ENCODE measurements around the gene KCNH3. TPM values are rescaled to one million over a fixed set of nuclear protein-coding genes. Genes with fewer than 3 reads are reported as not detected.
"Not testable (repeated sequence)": the region's sequence is repeated elsewhere in the genome, so short reads cannot be mapped to it uniquely, and the experiment has no call there.

Gene KCNH3
- total RNA-seq, 1 donor from 2014 or later: 0.97 TPM

DNA sequence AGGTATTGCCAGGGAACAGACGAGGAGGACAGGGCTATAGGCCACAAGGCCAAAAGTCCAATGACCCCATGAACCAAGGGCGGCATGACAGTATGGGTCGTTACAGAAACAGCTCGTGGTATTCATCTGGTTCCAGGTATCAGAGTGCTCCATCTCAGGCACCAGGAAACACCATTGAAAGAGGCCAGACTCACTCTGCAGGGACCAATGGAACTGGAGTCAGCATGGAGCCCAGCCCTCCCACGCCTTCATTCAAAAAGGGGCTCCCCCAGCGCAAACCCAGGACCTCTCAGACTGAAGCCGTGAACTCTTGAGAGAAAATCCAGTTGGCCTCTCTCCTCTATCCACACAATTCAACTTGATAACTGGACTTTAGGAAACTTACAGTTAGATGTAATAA lies 12.9 kb upstream of the KCNH3 start:
- DNase-seq (ENCODE audit: low spot score): no peak
- intact Hi-C loops (cut with DNase I): no loop called here

DNA sequence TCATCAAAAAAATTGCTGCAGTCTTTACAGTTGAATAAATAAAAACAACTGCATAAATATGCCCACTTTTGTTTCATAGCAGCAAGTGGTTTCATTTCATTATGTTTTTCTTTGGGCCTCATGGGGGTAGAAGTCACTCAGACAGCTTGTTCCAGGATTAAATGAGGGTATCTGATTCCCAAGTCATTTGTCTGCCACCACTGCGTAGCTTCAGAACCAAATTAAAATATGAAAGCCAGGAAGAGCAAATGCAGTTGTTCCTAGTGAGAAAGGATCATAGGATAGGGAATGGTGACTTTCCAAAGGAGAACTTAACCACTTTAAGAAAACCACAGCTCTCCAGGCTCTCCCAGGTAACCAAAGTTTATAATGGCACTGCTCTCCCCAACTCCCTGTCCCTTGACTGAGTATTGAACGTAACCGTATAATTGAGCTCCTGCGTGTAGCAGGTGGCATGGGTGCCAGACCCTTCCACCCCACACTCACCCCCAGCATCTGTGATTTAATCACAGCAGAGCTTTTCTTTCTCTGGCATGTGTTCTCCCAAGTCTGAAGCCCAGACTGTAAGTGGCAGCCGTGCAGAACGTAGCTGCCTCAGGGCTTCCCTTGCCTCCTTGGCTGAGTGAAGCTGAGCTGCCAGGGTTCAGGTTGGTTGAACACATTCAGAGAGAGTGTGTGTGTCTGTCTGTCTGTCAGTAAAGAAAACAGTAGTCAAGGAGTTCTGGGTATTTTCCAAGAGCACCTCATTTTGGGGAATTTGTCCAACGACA lies 11.3 kb upstream of the KCNH3 start:
- no peak for DNase-seq (ENCODE audit: low spot score)

DNA sequence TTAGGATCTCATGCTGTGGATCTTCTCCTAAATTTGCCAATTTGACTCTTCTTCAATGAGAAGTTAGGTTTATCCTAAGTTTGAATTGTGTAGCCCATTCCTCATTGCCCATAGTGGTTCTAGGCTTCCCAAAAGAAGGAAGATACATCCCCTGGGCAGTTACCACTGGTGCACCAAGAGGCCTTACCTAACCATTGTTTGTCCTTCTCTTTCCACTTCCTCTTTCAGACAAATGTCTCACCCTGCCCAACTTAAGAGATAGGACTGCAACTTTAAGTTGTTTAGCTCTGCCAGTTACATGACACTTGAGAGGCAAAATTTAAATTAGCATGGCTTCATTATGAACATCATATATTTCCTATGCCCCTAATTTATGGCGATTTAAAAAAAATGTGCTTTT lies 9.4 kb upstream of the KCNH3 start:
- intact Hi-C loops (cut with DNase I): no loop called here
- DNase-seq (ENCODE audit: low spot score): no peak

More for the DNA sequence above, 11.3 kb upstream of the KCNH3 start:
- intact Hi-C loops (cut with DNase I): no loop called here

DNA sequence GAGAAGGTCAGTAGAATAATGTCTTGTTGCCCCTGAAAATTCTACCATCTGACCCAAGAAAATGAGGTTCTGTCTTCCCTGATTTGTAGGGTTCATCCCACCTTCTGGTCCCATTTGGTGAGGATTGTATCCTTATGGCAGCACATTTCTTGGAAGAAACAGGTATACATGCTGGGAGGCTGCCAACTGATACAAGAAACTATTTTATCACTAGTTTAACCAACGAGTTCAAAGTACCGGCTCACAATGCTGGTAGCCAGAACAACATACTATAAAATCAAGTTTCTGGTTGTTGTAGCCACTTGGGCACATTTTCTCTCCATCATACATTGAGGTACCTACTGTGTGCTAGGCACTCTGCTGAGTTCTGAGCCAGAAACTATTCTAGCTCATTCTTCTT lies 7.1 kb upstream of the KCNH3 start:
- DNase-seq (ENCODE audit: low spot score): no peak
- intact Hi-C loops (cut with DNase I): no loop called here

DNA sequence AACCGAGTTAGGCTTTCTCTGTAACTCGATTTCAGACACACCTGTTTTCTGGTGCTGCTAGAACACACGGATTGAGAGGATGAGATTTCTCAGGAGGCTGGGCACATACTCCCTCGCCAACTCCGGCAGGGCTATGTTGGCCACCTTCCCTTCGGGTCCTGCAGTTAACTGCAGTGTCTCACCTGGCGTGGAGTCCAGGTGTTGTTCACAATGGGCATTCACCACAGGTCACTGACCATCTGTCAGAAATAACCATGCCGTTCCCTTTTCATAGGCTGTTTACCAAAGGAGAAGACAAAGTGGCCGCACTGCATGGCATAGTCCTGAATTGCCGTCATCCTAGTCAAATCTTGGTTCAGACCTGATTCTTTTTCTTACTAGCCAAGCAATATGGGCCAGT lies 5.5 kb upstream of the KCNH3 start:
- no peak for DNase-seq (ENCODE audit: low spot score)
- intact Hi-C loops (cut with DNase I): no loop called here

DNA sequence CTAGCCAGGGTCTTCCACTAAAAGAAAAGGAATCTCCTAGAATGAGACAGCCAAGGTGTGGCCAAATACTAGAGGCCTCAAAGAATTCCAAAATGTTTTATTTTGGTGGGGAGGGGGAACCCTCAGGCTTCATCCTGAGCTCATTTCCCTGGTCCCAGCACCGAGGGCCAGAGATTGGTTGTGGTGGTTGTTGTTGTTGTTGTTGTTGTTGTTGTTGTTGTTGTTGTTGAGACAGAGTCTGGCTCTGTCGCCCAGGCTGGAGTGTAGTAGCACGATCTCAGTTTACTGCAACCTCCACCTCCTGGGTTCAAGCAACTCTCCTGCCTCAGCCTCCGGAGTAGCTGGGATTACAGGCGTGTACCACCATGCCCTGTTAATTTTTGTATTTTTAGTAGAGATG lies 4.7 kb upstream of the KCNH3 start:
- DNase-seq (ENCODE audit: low spot score); intact Hi-C loops (cut with DNase I): not testable (repeated sequence)

DNA sequence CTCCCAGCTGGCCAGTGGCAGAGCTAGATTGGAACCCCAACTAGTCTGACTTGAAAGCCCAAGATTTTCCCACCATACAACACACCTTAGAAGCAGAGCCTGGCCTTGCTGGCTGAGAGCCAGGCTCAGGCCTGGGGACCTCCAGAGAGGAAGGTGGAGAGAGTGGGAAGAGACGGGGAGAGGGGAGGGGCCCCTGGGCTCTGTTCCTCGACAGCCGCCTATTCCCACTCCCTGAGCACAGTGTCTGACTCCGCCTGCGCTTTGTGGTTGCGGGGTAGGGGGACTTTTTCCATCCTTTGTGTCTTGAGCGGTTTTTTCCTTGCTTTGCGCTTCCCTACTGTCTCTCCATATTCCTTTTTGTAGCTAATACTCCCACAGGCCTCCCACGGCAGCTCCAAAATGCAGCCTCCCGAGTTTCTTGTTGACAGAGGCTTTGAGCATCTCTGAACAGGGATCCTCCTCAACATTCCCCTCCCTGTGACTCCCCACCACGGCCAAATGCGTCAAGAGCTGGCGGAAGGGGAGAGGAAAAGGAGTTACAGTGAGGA lies 4.0 kb upstream of the KCNH3 start:
- intact Hi-C loops (cut with DNase I): no loop called here

DNA sequence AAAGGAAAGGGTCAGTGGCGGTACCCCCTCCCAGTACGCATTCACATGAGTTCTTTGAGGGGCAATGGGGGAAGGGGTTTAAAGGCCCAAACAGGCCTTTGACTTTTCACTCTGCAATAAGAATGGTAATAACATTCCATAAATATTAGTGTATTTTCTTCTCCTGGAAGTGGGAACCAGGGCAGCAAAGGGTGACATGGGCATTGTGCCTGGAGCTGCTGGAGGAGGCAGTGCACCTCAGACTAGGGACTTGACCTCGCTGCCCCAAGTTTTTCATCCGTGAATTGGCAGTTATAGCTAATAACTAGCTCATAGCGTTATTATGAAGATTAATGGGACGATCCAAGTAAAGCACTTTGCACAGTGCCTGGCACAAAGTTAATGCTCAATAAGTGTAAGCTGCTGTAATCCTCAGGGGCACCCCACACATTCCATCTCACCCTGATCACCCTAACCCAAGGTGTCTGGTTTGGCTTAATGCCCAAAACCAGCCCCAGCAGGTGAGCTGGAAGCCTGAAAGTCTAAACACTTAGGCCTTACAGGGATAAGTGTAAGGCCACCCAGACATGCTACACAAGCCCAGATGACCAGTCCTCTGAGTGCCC lies 2.8 kb upstream of the KCNH3 start:
- no peak for DNase-seq (ENCODE audit: low spot score)
- intact Hi-C loops (cut with DNase I): no loop called here

More for the DNA sequence above, 4.0 kb upstream of the KCNH3 start:
- no peak for DNase-seq (ENCODE audit: low spot score)

DNA sequence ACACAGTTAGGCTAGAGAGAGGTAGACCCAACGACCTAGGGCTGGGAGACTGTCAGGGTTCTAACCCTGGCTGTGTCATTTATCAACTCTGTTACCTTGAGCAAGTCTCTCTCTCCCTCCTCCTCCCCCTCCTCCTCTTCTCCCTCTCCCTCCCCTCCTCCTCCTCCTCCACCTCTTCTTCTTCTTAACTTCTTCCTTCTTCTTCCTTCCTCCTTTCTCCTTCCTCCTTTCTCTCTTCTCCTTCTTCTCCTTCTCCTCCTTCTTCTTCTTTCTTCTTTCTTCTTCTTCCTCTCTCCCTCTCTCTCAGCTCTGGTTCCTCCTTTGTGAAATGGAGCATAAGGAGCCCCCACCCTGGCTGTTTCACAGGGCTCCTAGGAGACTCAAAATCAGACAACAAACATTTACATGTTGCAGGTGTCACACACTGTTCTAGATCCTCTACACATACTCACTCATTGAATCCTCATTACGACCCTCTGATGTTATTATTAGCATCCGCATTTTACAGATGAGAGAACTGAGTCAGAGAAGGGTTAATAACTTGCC lies 2.2 kb upstream of the KCNH3 start:
- intact Hi-C loops (cut with DNase I): no loop called here
- no peak for DNase-seq (ENCODE audit: low spot score)

DNA sequence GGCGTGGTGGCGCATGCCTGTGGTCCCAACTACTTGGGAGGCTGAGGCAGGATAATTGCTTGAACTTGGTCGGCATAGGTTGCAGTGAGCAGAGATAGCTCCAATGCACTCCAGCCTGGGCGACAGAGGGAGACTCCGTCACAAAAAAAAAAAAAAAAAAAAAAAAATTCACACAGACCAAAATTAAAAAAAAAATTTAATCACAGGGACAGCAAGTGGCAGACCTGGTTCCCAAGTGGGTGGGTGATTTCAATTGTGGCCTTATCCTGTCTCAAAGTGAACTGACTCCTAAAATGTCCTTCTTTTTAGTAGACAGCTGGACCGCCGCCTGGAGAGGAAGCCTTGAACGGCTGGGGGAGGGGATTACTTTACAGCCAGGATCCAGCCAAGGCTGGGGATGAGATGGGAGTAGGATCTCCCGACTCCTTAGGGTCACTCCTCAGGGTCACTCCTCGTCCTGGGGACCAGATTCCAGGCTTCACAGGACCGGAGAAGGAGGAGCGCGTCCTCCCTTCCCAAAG lies 1.5 kb upstream of the KCNH3 start:
- intact Hi-C loops (cut with DNase I): no loop called here
- DNase-seq (ENCODE audit: low spot score): no peak

DNA sequence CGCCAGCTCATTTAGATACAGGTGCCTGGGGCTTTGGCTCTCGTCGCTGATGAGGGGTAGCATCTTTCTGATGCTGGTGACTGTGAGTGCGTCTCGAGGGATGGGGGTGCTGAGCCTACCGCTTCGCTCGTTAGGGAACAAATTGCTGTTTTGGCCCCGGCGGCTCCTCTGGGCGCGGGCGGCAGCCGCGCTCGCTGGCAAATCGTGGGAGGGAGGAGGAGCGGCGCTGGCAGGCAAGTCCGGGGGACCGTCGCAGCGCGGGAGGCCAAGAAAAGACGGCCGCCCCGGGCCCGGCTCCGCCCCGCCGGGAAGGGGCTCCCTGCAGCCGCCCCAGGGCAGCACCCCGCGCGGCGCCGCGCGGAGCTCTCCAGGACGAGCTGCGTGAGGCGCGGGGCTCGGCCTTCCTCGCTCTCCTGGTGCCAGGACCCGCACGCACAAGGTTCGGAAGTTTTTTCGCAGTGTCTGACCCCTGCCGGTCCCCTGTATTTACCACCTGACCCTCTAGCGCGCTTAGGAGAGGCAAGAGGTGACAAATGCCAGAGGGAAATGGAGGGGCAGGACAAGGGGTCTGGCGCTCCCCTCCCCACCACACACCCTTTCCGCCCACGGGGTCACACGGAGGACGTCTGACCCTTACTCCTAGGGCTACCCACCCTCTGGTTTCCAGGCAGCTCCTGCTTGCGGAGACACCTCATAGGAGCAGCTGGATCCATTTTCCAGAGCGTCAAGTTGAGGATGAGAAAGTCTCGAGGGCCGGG lies 899 bp upstream of the KCNH3 start:
- DNase-seq (ENCODE audit: low spot score): no peak
- intact Hi-C loops (cut with DNase I): no loop called here

DNA sequence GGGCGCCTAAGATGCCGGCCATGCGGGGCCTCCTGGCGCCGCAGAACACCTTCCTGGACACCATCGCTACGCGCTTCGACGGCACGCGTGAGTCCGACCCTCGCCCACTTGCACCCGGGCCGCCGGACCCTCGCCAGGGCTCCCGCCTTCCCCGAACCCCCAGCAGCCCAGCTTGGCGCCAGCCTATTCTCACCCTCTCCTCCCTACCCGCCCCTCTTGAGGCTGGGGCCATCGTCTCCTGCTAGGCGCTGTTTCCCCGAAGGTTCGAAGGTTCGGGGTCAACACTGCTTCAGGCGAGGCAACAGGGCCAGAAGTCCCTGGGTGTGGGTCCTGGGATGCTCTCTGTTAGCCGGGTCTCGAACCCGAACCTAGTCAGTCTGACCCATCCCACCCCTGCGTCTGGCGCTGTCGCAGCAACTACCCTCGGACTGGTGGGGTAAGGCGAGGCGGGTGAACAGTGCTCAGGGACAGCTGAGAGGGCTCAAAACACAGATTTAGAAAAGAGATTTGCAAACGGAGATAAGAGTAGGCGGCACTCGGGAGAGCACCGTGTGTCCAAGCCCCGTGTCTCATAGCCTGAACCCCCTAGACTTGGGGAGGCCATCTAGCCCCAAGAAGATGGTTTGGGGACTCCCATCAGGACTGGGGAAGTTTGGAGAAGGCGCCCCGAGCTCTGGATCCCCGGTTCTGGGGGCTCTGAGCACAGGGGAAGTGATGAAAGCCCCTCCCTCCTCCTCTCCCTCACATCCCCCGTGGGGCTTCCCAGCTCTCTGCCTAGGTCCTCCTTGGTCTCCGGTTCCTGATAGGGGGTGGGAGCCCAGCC lies 787 bp downstream of the KCNH3 start:
- intact Hi-C loops (cut with DNase I): no loop called here

DNA sequence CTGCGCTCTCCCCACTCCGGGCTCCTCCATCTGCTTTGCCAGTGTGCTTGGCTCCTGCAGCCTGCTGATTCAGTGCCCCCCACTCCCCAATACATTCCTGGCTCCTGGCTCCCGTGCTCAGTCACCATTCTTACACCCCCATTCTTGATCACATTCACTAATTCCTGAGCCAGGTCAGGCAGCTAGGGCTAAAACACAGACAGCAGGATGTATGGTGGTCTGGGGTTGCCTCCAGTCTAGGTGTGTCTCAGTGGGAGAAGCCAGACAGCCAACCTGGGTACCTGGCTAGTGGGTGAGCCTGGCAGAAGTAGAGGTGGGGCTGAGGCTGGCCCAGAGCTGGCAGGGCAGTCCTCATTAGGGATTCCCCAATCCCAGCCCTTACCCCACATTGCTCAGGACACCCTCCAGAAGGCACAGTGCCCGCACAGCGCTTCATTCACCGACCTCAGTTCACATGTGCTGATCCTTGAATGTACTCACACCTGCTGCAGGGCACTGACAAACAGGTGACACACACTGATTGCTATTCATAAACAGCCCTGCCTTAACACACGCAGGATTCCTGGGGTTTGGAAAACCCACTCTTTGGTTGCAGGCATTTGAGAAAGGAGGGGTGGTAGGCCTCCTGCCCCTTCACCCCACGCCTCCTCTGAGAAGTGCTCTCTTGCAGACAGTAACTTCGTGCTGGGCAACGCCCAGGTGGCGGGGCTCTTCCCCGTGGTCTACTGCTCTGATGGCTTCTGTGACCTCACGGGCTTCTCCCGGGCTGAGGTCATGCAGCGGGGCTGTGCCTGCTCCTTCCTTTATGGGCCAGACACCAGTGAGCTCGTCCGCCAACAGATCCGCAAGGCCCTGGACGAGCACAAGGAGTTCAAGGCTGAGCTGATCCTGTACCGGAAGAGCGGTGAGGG lies 1.7 kb downstream of the KCNH3 start:
- intact Hi-C loops (cut with DNase I): no loop called here
- DNase-seq (ENCODE audit: low spot score): no peak

More for the DNA sequence above, 787 bp downstream of the KCNH3 start:
- DNase-seq (ENCODE audit: low spot score): no peak

DNA sequence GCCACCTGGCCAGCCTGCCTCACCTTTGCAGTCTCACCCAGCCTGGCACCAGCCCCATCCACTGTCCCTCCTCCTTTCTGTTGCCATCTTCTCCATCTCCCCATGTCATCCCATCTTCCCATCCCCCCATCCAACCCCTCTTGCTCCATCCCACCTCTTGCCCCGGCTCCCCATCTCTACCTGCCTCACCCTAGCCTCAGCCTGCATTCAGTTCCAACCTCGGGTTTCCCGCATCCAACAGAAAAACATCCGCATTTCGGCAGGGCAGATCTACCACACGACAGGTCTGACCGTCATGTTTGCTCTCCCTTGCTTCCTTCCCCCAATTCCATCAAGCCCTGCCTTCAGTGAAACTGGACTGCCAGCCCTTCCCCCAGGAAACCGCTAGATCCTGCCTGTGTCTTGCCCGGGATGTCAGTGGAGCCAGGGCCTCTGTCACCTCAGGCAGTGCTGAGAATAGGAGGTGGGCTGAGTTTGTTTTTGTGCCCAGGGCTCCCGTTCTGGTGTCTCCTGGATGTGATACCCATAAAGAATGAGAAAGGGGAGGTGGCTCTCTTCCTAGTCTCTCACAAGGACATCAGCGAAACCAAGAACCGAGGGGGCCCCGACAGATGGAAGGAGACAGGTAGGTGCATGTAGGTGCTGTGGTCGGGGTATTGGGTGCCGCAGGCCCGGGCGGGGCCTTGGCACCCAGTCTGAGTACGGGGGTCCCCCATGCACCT lies 2.5 kb downstream of the KCNH3 start:
- intact Hi-C loops (cut with DNase I): no loop called here
- DNase-seq (ENCODE audit: low spot score): no peak

DNA sequence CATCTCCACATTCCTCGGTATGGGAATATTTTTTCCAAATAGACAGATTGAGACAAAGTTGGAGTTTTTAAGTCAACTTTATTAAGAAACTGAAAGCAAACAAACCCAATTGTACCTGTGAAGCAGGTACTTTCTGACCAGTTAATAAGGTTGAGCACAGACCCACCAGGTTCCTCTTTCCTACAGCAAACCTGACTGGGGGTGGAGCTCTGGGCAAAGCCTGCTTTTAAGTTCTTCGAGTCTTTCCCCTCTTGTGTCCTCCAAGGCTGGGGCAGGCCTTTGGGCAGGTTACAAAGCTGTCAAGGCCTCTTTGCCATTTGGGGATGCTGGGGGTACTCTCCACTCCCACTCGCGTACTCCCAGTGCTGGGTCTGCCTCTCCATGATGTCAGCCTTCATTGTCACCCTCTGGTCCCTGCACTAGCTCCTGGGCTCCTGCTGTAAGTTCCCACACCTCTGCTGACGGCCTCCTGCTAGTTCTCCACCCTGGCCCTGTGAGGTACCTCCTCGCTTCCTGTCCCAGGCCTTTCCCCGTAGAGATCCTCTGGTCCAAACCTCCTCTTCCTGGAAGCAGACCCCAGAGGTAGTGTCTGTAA lies 3.2 kb downstream of the KCNH3 start:
- intact Hi-C loops (cut with DNase I): no loop called here
- DNase-seq (ENCODE audit: low spot score): no peak

DNA sequence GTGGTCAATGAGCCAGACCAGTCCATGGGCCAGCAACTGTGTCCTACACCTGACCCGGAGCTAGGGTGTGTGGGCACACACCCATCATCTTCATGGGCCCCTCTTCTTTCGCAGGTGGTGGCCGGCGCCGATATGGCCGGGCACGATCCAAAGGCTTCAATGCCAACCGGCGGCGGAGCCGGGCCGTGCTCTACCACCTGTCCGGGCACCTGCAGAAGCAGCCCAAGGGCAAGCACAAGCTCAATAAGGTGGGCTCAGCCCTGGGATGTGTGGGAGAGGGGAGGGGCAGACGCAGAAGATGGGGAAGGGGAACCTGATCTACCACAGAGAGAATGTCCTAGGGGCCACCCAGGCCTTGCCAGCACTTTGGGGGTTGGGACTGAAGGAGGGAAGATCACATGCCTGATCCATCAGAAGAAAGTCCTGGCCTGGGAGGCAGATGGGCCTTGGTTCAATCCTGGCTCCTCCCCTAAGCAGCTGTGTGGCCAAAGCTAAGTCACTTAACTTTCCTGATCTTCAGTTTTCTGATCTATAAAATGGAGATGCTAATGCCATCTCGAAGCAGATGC lies 3.8 kb downstream of the KCNH3 start:
- intact Hi-C loops (cut with DNase I): no loop called here
- DNase-seq (ENCODE audit: low spot score): no peak
